Measurements from ENCODE around the gene PTPRD.

PTPRD gene

GRCh38 chr9:8653855-8654254 is 1958.9 kb downstream of the PTPRD start:
- Histone ChIP-seq H3K9me3 (ENCODE audit: control insufficient read depth, low read length) (peaks cover 4% of the 10 kb centered on the region), H3K4me3 (ENCODE audit: insufficient read depth, low read depth, low read length) (no peak overlapping the region), H3K27me3 (ENCODE audit: control insufficient read depth, insufficient read depth, low read length, poor library complexity, severe bottlenecking) (no peaks in the 10 kb centered on the region), H3K27ac (ENCODE audit: insufficient read depth, low read depth, low read length, poor library complexity, severe bottlenecking) (no peak overlapping the region), H3K36me3 (ENCODE audit: control insufficient read depth, insufficient read depth, low read length) (no peaks in the 10 kb centered on the region), H3K4me1 (ENCODE audit: control insufficient read depth, insufficient read depth, low read length) (peaks cover 12% of the 10 kb centered on the region)
- WGBS, 2 experiments, result 91 to 97% methylated on average over 1 of the region's 1 CpG

- no peaks in the 10 kb centered on the region for H3K36me3 ChIP-seq (ENCODE audit: control insufficient read depth, insufficient read depth, low read length)
- H3K27ac ChIP-seq (ENCODE audit: insufficient read depth, low read depth, low read length, poor library complexity, severe bottlenecking), result no peak overlapping the region
- peaks cover 2% of the 10 kb centered on the region for H3K9me3 ChIP-seq (ENCODE audit: control insufficient read depth, low read length)
- no peak overlapping the region for H3K4me3 ChIP-seq (ENCODE audit: insufficient read depth, low read depth, low read length)
- H3K27me3 ChIP-seq (ENCODE audit: control insufficient read depth, insufficient read depth, low read length, poor library complexity, severe bottlenecking), result no peaks in the 10 kb centered on the region
- 94 to 100% methylated on average over 2 of the region's 2 CpGs for WGBS, 2 experiments
- H3K4me1 ChIP-seq (ENCODE audit: control insufficient read depth, insufficient read depth, low read length), result peaks cover 12% of the 10 kb centered on the region
Observed at GRCh38 chr9:8653111-8653510, 1959.7 kb downstream of the PTPRD start.

- Histone ChIP-seq H3K27me3 (ENCODE audit: control insufficient read depth, insufficient read depth, low read length, poor library complexity, severe bottlenecking) (no peaks in the 10 kb centered on the region), H3K4me1 (ENCODE audit: control insufficient read depth, insufficient read depth, low read length) (peaks cover 12% of the 10 kb centered on the region)
- 74 to 79% methylated on average over 1 of the region's 1 CpG for WGBS, 2 experiments
Observed at GRCh38 chr9:8652255-8652654, 1960.5 kb downstream of the PTPRD start.

GRCh38 chr9:8651846-8652215 is 1961.0 kb downstream of the PTPRD start:
- Histone ChIP-seq H3K4me3 (ENCODE audit: insufficient read depth, low read depth, low read length) (no peak overlapping the region), H3K27ac (ENCODE audit: insufficient read depth, low read depth, low read length, poor library complexity, severe bottlenecking) (no peak overlapping the region), H3K27me3 (ENCODE audit: control insufficient read depth, insufficient read depth, low read length, poor library complexity, severe bottlenecking) (no peaks in the 10 kb centered on the region), H3K4me1 (ENCODE audit: control insufficient read depth, insufficient read depth, low read length) (peaks cover 12% of the 10 kb centered on the region), H3K9me3 (ENCODE audit: control insufficient read depth, low read length) (no peaks in the 10 kb centered on the region), H3K36me3 (ENCODE audit: control insufficient read depth, insufficient read depth, low read length) (no peaks in the 10 kb centered on the region)
- WGBS, 2 experiments, result 58% methylated on average over 3 of the region's 3 CpGs

More at GRCh38 chr9:8652255-8652654, 1960.5 kb downstream of the PTPRD start:
- Histone ChIP-seq H3K9me3 (ENCODE audit: control insufficient read depth, low read length) (no peaks in the 10 kb centered on the region), H3K27ac (ENCODE audit: insufficient read depth, low read depth, low read length, poor library complexity, severe bottlenecking) (no peak overlapping the region), H3K4me3 (ENCODE audit: insufficient read depth, low read depth, low read length) (no peak overlapping the region), H3K36me3 (ENCODE audit: control insufficient read depth, insufficient read depth, low read length) (no peaks in the 10 kb centered on the region)

GRCh38 chr9:8651070-8651845 is 1961.5 kb downstream of the PTPRD start:
- 94% methylated on average over 10 of the region's 10 CpGs for WGBS, 2 experiments
- no peak overlapping the region for H3K27ac ChIP-seq (ENCODE audit: insufficient read depth, low read depth, low read length, poor library complexity, severe bottlenecking)

GRCh38 chr9:8649807-8650206 is 1963.0 kb downstream of the PTPRD start:
- H3K9me3 ChIP-seq (ENCODE audit: control insufficient read depth, low read length), result no peaks in the 10 kb centered on the region
- no peak overlapping the region for H3K27ac ChIP-seq (ENCODE audit: insufficient read depth, low read depth, low read length, poor library complexity, severe bottlenecking)
- H3K4me3 ChIP-seq (ENCODE audit: insufficient read depth, low read depth, low read length), result no peak overlapping the region
- H3K27me3 ChIP-seq (ENCODE audit: control insufficient read depth, insufficient read depth, low read length, poor library complexity, severe bottlenecking), result no peaks in the 10 kb centered on the region
- WGBS, 2 experiments, result 74 to 86% methylated on average over 4 of the region's 4 CpGs
- H3K36me3 ChIP-seq (ENCODE audit: control insufficient read depth, insufficient read depth, low read length), result no peaks in the 10 kb centered on the region
- peaks cover 12% of the 10 kb centered on the region for H3K4me1 ChIP-seq (ENCODE audit: control insufficient read depth, insufficient read depth, low read length)

More at GRCh38 chr9:8651070-8651845, 1961.5 kb downstream of the PTPRD start:
- no peak overlapping the region for H3K4me3 ChIP-seq (ENCODE audit: insufficient read depth, low read depth, low read length)
- peaks cover 12% of the 10 kb centered on the region for H3K4me1 ChIP-seq (ENCODE audit: control insufficient read depth, insufficient read depth, low read length)
- H3K36me3 ChIP-seq (ENCODE audit: control insufficient read depth, insufficient read depth, low read length), result no peaks in the 10 kb centered on the region
- no peaks in the 10 kb centered on the region for H3K27me3 ChIP-seq (ENCODE audit: control insufficient read depth, insufficient read depth, low read length, poor library complexity, severe bottlenecking)
- H3K9me3 ChIP-seq (ENCODE audit: control insufficient read depth, low read length), result no peaks in the 10 kb centered on the region

- 91 to 100% methylated on average over 1 to 2 of the region's 2 CpGs for WGBS, 2 experiments
- Histone ChIP-seq H3K9me3 (ENCODE audit: control insufficient read depth, low read length) (no peaks in the 10 kb centered on the region), H3K4me1 (ENCODE audit: control insufficient read depth, insufficient read depth, low read length) (peaks cover 12% of the 10 kb centered on the region), H3K36me3 (ENCODE audit: control insufficient read depth, insufficient read depth, low read length) (no peaks in the 10 kb centered on the region), H3K4me3 (ENCODE audit: insufficient read depth, low read depth, low read length) (no peak overlapping the region), H3K27ac (ENCODE audit: insufficient read depth, low read depth, low read length, poor library complexity, severe bottlenecking) (no peak overlapping the region), H3K27me3 (ENCODE audit: control insufficient read depth, insufficient read depth, low read length, poor library complexity, severe bottlenecking) (no peaks in the 10 kb centered on the region)
Observed at GRCh38 chr9:8649160-8649559, 1963.6 kb downstream of the PTPRD start.

GRCh38 chr9:8648271-8648845 is 1964.4 kb downstream of the PTPRD start:
- Histone ChIP-seq H3K27me3 (ENCODE audit: control insufficient read depth, insufficient read depth, low read length, poor library complexity, severe bottlenecking) (no peaks in the 10 kb centered on the region), H3K9me3 (ENCODE audit: control insufficient read depth, low read length) (no peaks in the 10 kb centered on the region), H3K36me3 (ENCODE audit: control insufficient read depth, insufficient read depth, low read length) (no peaks in the 10 kb centered on the region), H3K27ac (ENCODE audit: insufficient read depth, low read depth, low read length, poor library complexity, severe bottlenecking) (no peak overlapping the region), H3K4me3 (ENCODE audit: insufficient read depth, low read depth, low read length) (no peak overlapping the region), H3K4me1 (ENCODE audit: control insufficient read depth, insufficient read depth, low read length) (peaks cover 12% of the 10 kb centered on the region)
- WGBS, 2 experiments, result 91 to 100% methylated on average over 1 to 2 of the region's 2 CpGs

GRCh38 chr9:8647824-8648223 is 1965.0 kb downstream of the PTPRD start:
- Histone ChIP-seq H3K4me3 (ENCODE audit: insufficient read depth, low read depth, low read length) (no peak overlapping the region), H3K9me3 (ENCODE audit: control insufficient read depth, low read length) (no peaks in the 10 kb centered on the region), H3K27me3 (ENCODE audit: control insufficient read depth, insufficient read depth, low read length, poor library complexity, severe bottlenecking) (no peaks in the 10 kb centered on the region), H3K27ac (ENCODE audit: insufficient read depth, low read depth, low read length, poor library complexity, severe bottlenecking) (no peak overlapping the region), H3K36me3 (ENCODE audit: control insufficient read depth, insufficient read depth, low read length) (no peaks in the 10 kb centered on the region), H3K4me1 (ENCODE audit: control insufficient read depth, insufficient read depth, low read length) (peaks cover 12% of the 10 kb centered on the region)
- WGBS, 2 experiments, result 79 to 92% methylated on average over 3 to 6 of the region's 6 CpGs

GRCh38 chr9:8644571-8644970 is 1968.2 kb downstream of the PTPRD start:
- H3K9me3 ChIP-seq (ENCODE audit: control insufficient read depth, low read length), result no peaks in the 10 kb centered on the region
- H3K27me3 ChIP-seq (ENCODE audit: control insufficient read depth, insufficient read depth, low read length, poor library complexity, severe bottlenecking), result no peaks in the 10 kb centered on the region
- H3K4me1 ChIP-seq (ENCODE audit: control insufficient read depth, insufficient read depth, low read length), result no peaks in the 10 kb centered on the region
- H3K4me3 ChIP-seq (ENCODE audit: insufficient read depth, low read depth, low read length), result no peak overlapping the region
- no peak overlapping the region for H3K27ac ChIP-seq (ENCODE audit: insufficient read depth, low read depth, low read length, poor library complexity, severe bottlenecking)
- no peaks in the 10 kb centered on the region for H3K36me3 ChIP-seq (ENCODE audit: control insufficient read depth, insufficient read depth, low read length)
- 96 to 98% methylated on average over 10 of the region's 10 CpGs for WGBS, 2 experiments
